Peyer's patch (tissue), 4 donors: Measurements from ENCODE around the gene BSCL2. TPM values are rescaled to one million over a fixed set of nuclear protein-coding genes. Genes with fewer than 3 reads are reported as not detected.

Experiments
- DNase-seq, 3 donors: peaks; one replicate each; pipeline ENCODE4 v3.0.0-alpha.2; 2017 to 2019
- H3K27ac ChIP-seq, 4 donors: fragments of 200-600 bp; sonication (generic); one replicate each; pipeline ENCODE4 v1.5.1; 2016 to 2019
- H3K27me3 ChIP-seq, 2 donors: fragments of 200-600 bp; sonication (generic); one replicate each; pipeline ENCODE4 v1.5.1; 2019
- H3K36me3 ChIP-seq, 3 donors: fragments of 200-600 bp; sonication (generic); one replicate each; pipeline ENCODE4 v1.5.1; 2016 to 2019
- H3K4me1 ChIP-seq, 4 donors: fragments of 200-600 bp; sonication (generic); one replicate each; pipeline ENCODE4 v1.5.1; 2016 to 2019
- H3K4me3 ChIP-seq, 4 donors: fragments of 200-600 bp; sonication (generic); 1 replicate in 3 of 4; 2 replicates in 1 of 4; pipeline ENCODE4 v1.5.1; 2016 to 2019; ENCODE audit warnings: mild to moderate bottlenecking in 1 of 4
- H3K9me3 ChIP-seq, 4 donors: fragments of 200-600 bp; sonication (generic); one replicate each; pipeline ENCODE4 v1.5.1; 2016 to 2019; ENCODE audit warnings: mild to moderate bottlenecking in 1 of 4
- CTCF ChIP-seq, 6 experiments: fragments of 450-650 bp in 4 of 6; fragments of 200-600 bp in 2 of 6; sonication (generic) in 1 of 6; IDR thresholded peaks; one replicate each; pipeline ENCODE4 v1.5.1; 2017 to 2019; ENCODE audit warnings: antibody characterized with exemption in 6 of 6, mild to moderate bottlenecking in 3 of 6, moderate library complexity in 1 of 6
- POLR2A ChIP-seq, 2 donors: fragments of 450-650 bp; IDR thresholded peaks; one replicate each; pipeline ENCODE4 v1.5.1; 2017; ENCODE audit warnings: antibody characterized with exemption in 2 of 2, mild to moderate bottlenecking in 2 of 2, moderate library complexity in 2 of 2
- total RNA-seq, 4 donors: library from RNA; depleted of rRNA; stranded (reverse); fragments of >200 nt; gene quantifications; one replicate each; pipeline ENCODE4 v1.1.0, GENCODE V29; 2016

Gene BSCL2
- total RNA-seq, 4 donors from 2014 or later: 51.5 to 71.2 (median 61.3) TPM

GRCh38 chr11:62666259-62666926 lies 40.8 kb downstream of the BSCL2 start:
- H3K4me3 ChIP-seq: peak overlapping the region; percentile 75 to 86 (median 82)

GRCh38 chr11:62665599-62666258 lies 41.5 kb downstream of the BSCL2 start:
- DNase-seq: peak in 2 of 3 donors; percentile 52 to 75
- H3K27ac ChIP-seq: peak overlapping the region; percentile 80 to 94 (median 92)
- H3K27me3 ChIP-seq: no peaks in the 10 kb centered on the region
- no peaks in the 10 kb centered on the region for H3K9me3 ChIP-seq
- TF ChIP-seq POLR2A (IDR thresholded peaks at IDR 0.05) (no peak), CTCF (IDR thresholded peaks at IDR 0.05) (no peak)
- peaks cover 0 to 49% (median 17%) of the 10 kb centered on the region in 4 donors for H3K4me1 ChIP-seq
- H3K4me3 ChIP-seq: peak overlapping the region; percentile 75 to 86 (median 82)
- H3K36me3 ChIP-seq: peaks cover 0 to 14% (median 0%) of the 10 kb centered on the region in 3 donors

More at GRCh38 chr11:62666259-62666926, 40.8 kb downstream of the BSCL2 start:
- Histone ChIP-seq H3K4me1 (peaks cover 0 to 51% (median 17%) of the 10 kb centered on the region in 4 donors), H3K9me3 (no peaks in the 10 kb centered on the region), H3K27me3 (no peaks in the 10 kb centered on the region), H3K36me3 (peaks cover 0 to 14% (median 0%) of the 10 kb centered on the region in 3 donors), H3K27ac (peak overlapping the region; percentile 80 to 94 (median 92))
- no peak for DNase-seq
- no peak for TF ChIP-seq CTCF (IDR thresholded peaks at IDR 0.05)
- no peak for TF ChIP-seq POLR2A (IDR thresholded peaks at IDR 0.05)

- Histone ChIP-seq H3K4me3 (peak within 1 kb of the TSS; percentile 75 to 86 (median 82)), H3K27me3 (no peaks in the 10 kb centered on the region), H3K27ac (peak within 1 kb of the TSS; percentile 80 to 94 (median 92)), H3K36me3 (peaks cover 0 to 14% (median 0%) of the 10 kb centered on the region in 3 donors), H3K4me1 (peaks cover 0 to 43% (median 14%) of the 10 kb centered on the region in 4 donors), H3K9me3 (no peaks in the 10 kb centered on the region)
- TF ChIP-seq CTCF (IDR thresholded peaks at IDR 0.05): no peak
- TF ChIP-seq POLR2A (IDR thresholded peaks at IDR 0.05): peak; percentile 99
- DNase-seq: peak; percentile 94 to 98 (median 96)
These were observed 42.1 kb downstream of the BSCL2 start, which contains the start of the genes C11orf98 and CSKMT for GRCh38 chr11:62665075-62665598. TSS of gene C11orf98 (minus strand) at chr11:62665210. CDS start at chr11:62665169, 41 bp downstream. TSS of gene CSKMT (plus strand) at chr11:62665312. CDS start at chr11:62665880, 568 bp downstream.

- H3K4me3 ChIP-seq: peak overlapping the region; percentile 75 to 86 (median 82)
- TF ChIP-seq POLR2A (IDR thresholded peaks at IDR 0.05) (no peak), CTCF (IDR thresholded peaks at IDR 0.05) (no peak)
- H3K27ac ChIP-seq: peak overlapping the region; percentile 80 to 94 (median 92)
- DNase-seq: peak in 1 of 3 donors; percentile 71
- H3K4me1 ChIP-seq: peaks cover 0 to 37% (median 13%) of the 10 kb centered on the region in 4 donors
- peaks cover 0 to 14% (median 0%) of the 10 kb centered on the region in 3 donors for H3K36me3 ChIP-seq
- no peaks in the 10 kb centered on the region for H3K9me3 ChIP-seq
- H3K27me3 ChIP-seq: no peaks in the 10 kb centered on the region
These were observed 42.7 kb downstream of the BSCL2 start for GRCh38 chr11:62664405-62665074.

- Histone ChIP-seq H3K9me3 (no peaks in the 10 kb centered on the region), H3K4me3 (no peak overlapping the region), H3K27me3 (no peaks in the 10 kb centered on the region), H3K36me3 (no peaks in the 10 kb centered on the region), H3K4me1 (peaks cover 0 to 7% (median 3%) of the 10 kb centered on the region in 4 donors), H3K27ac (no peak overlapping the region)
- no peak for TF ChIP-seq CTCF (IDR thresholded peaks at IDR 0.05)
- no peak for TF ChIP-seq POLR2A (IDR thresholded peaks at IDR 0.05)
- DNase-seq: no peak
These were observed 50.3 kb downstream of the BSCL2 start for GRCh38 chr11:62656796-62657429.
